HepG2 (cell line): ENCODE data around the gene USP36. TPM values are rescaled to one million over a fixed set of nuclear protein-coding genes. Genes with fewer than 3 reads are reported as not detected.

Experiments used
- BRD4 ChIP-seq: sonication (generic); formaldehyde crosslinking; IDR thresholded peaks from 2 replicates; pipeline ENCODE4 v1.4.0; 2020; ENCODE audit warnings: missing genetic modification reagents
- ETV5 ChIP-seq: IDR thresholded peaks from 2 replicates; pipeline ENCODE4 v1.6.1; 2018; ENCODE audit warnings: missing biosample characterization, missing genetic modification reagents, inconsistent platforms, borderline replicate concordance
- FOXA1 ChIP-seq, 2 experiments: fragments of 450-650 bp in 1 of 2; sonication (generic) in 1 of 2; formaldehyde crosslinking in 1 of 2; IDR thresholded peaks; 2 replicates each; pipeline versions ENCODE4 v1.4.0 to v1.6.1; 2016 to 2020; ENCODE audit warnings: missing genetic modification reagents in 1 of 2
- GATAD2A ChIP-seq: IDR thresholded peaks from 2 replicates; pipeline ENCODE4 v1.6.1; 2016
- HOXA3 ChIP-seq: sonication (generic); formaldehyde crosslinking; IDR thresholded peaks from 2 replicates; pipeline ENCODE4 v1.5.0; 2020; ENCODE audit warnings: missing genetic modification reagents
- KAT7 ChIP-seq: IDR thresholded peaks from 2 replicates; pipeline ENCODE4 v1.6.1; 2018; ENCODE audit warnings: borderline replicate concordance, missing compliant biosample characterization
- MTA1 ChIP-seq: sonication (generic); formaldehyde crosslinking; IDR thresholded peaks from 2 replicates; pipeline ENCODE4 v1.4.0; 2020; ENCODE audit warnings: missing genetic modification reagents, mild to moderate bottlenecking, borderline replicate concordance
- PHF8 ChIP-seq: sonication (generic); formaldehyde crosslinking; IDR thresholded peaks from 2 replicates; pipeline ENCODE4 v1.5.0; 2020; ENCODE audit warnings: missing genetic modification reagents
- RBFOX2 ChIP-seq: fragments of 200-400 bp; formaldehyde crosslinking; IDR thresholded peaks from 2 replicates; pipeline ENCODE4 v1.6.1; 2017; ENCODE audit warnings: low read depth, mild to moderate bottlenecking, low read length
- RFXAP ChIP-seq: sonication (generic); formaldehyde crosslinking; IDR thresholded peaks from 2 replicates; pipeline ENCODE4 v1.4.0; 2020; ENCODE audit warnings: missing genetic modification reagents, borderline replicate concordance
- SIN3A ChIP-seq: IDR thresholded peaks from 2 replicates; pipeline ENCODE4 v1.6.1; 2011; ENCODE audit warnings: low read depth, mild to moderate bottlenecking, control low read depth, low read length, borderline replicate concordance
- ZNF232 ChIP-seq: sonication (generic); formaldehyde crosslinking; IDR thresholded peaks from 2 replicates; pipeline ENCODE4 v1.4.0; 2020; ENCODE audit warnings: missing genetic modification reagents, borderline replicate concordance
- ZNF331 ChIP-seq: sonication (generic); formaldehyde crosslinking; IDR thresholded peaks from 2 replicates; pipeline ENCODE4 v1.4.0; 2020; ENCODE audit warnings: missing genetic modification reagents
- ZNF350 ChIP-seq: sonication (generic); formaldehyde crosslinking; IDR thresholded peaks from 2 replicates; pipeline ENCODE4 v1.4.0; 2020; ENCODE audit warnings: mild to moderate bottlenecking, low read depth, missing genetic modification reagents, borderline replicate concordance
- ZNF543 ChIP-seq: sonication (generic); formaldehyde crosslinking; IDR thresholded peaks from 2 replicates; pipeline ENCODE4 v1.4.0; 2020; ENCODE audit warnings: mild to moderate bottlenecking, missing genetic modification reagents
- ZNF550 ChIP-seq: sonication (generic); formaldehyde crosslinking; IDR thresholded peaks from 2 replicates; pipeline ENCODE4 v1.4.0; 2020; ENCODE audit warnings: mild to moderate bottlenecking, missing genetic modification reagents, borderline replicate concordance
- polyA plus RNA-seq, 8 experiments: library from polyadenylated mRNA; depleted of rRNA in 3 of 8; stranded (reverse) in 7 of 8; unstranded in 1 of 8; fragments of >200 nt; fragmentation: Illumina TruSeq in 4 of 8; extraction: Trizol in 4 of 8; gene quantifications; 2 replicates each; pipeline versions ENCODE4 v1.2.1 to v1.2.3, GENCODE V29; 2011 to 2016; ENCODE audit warnings: low read depth in 4 of 8, missing spikeins in 1 of 8, mixed read lengths in 1 of 8; ENCODE audit not compliant: insufficient read depth in 1 of 8
- total RNA-seq, 5 experiments: library from RNA; depleted of rRNA; stranded (reverse); fragments of >200 nt; fragmentation: Illumina TruSeq; extraction: Trizol; gene quantifications; 2 replicates each; pipeline ENCODE4 v1.2.3, GENCODE V29; 2016; ENCODE audit warnings: low read depth in 1 of 5
- TF ChIP-seq, protein P1 (sequence below): sonication (generic); formaldehyde crosslinking; IDR thresholded peaks from 2 replicates; pipeline ENCODE4 v1.4.0; 2020; ENCODE audit warnings: missing genetic modification reagents, borderline replicate concordance
- TF ChIP-seq, protein P2 (sequence below): sonication (generic); formaldehyde crosslinking; IDR thresholded peaks from 2 replicates; pipeline ENCODE4 v1.5.0; 2020; ENCODE audit warnings: mild to moderate bottlenecking, missing genetic modification reagents, borderline replicate concordance
- TF ChIP-seq, protein P3 (sequence below): sonication (generic); formaldehyde crosslinking; IDR thresholded peaks from 2 replicates; pipeline ENCODE4 v1.4.0; 2020; ENCODE audit warnings: missing genetic modification reagents; ENCODE audit errors: not compliant biosample characterization
- TF ChIP-seq, protein P4 (sequence below): sonication (generic); formaldehyde crosslinking; IDR thresholded peaks from 2 replicates; pipeline ENCODE4 v1.4.0; 2020; ENCODE audit warnings: missing genetic modification reagents

USP36 gene
- total and polyA plus RNA-seq, 2 of the 13 experiments (the other 11 are each of a cell fraction or from before 2014, with no cell fraction given) = 29.6 to 45.9 TPM

DNA sequence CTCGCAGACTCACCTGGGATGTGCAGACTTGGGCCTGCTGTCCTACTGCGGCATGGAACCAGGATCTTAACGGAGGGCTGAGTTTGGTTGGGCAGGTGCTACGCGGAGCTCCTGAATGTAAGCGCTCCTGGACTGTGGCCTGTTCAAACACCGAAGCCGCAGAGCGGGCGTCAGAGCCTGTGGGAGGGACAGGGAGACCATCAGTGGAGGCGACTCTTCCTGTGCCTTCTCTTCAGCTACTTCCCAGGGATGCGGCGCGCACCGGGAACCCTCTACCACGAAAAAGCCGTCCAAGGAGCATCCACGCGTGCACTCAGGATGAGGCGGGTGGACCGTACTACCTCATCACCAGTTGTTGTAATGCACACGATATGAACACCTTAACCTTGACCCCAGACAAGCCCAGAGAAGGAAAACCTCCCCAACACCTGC lies 2.0 kb downstream of the USP36 start (continued):
- TF ChIP-seq, protein P1, sequence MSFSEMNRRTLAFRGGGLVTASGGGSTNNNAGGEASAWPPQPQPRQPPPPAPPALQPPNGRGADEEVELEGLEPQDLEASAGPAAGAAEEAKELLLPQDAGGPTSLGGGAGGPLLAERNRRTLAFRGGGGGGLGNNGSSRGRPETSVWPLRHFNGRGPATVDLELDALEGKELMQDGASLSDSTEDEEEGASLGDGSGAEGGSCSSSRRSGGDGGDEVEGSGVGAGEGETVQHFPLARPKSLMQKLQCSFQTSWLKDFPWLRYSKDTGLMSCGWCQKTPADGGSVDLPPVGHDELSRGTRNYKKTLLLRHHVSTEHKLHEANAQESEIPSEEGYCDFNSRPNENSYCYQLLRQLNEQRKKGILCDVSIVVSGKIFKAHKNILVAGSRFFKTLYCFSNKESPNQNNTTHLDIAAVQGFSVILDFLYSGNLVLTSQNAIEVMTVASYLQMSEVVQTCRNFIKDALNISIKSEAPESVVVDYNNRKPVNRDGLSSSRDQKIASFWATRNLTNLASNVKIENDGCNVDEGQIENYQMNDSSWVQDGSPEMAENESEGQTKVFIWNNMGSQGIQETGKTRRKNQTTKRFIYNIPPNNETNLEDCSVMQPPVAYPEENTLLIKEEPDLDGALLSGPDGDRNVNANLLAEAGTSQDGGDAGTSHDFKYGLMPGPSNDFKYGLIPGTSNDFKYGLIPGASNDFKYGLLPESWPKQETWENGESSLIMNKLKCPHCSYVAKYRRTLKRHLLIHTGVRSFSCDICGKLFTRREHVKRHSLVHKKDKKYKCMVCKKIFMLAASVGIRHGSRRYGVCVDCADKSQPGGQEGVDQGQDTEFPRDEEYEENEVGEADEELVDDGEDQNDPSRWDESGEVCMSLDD (CRISPR knock-in tag) = no peak
- TF ChIP-seq BRD4 (CRISPR knock-in tag) (peak; percentile 29; the same call in 1 of the 2 replicates), HOXA3 (CRISPR knock-in tag) (peak; percentile 81), SIN3A (0 out of 2 replicates have a peak, but pooled peaks have one; percentile 77), RBFOX2 (0 out of 2 replicates have a peak, but pooled peaks have one; percentile 4), ZNF543 (CRISPR knock-in tag) (no peak), MTA1 (0 out of 2 replicates have a peak, but pooled peaks have one; percentile 52), ZNF232 (peak; percentile 75; the same call in 1 of the 2 replicates), GATAD2A (CRISPR knock-in tag) (peak; percentile 30; the same call in 1 of the 2 replicates), PHF8 (CRISPR knock-in tag) (0 out of 2 replicates have a peak, but pooled peaks have one; percentile 30), KAT7 (CRISPR knock-in tag) (0 out of 2 replicates have a peak, but pooled peaks have one; percentile 30), ZNF331 (CRISPR knock-in tag) (0 out of 2 replicates have a peak, but pooled peaks have one; percentile 28), ETV5 (CRISPR knock-in tag) (peak; percentile 21; the same call in 1 of the 2 replicates), RFXAP (peak; percentile 59; the same call in 1 of the 2 replicates), ZNF350 (CRISPR knock-in tag) (peak; percentile 37), ZNF550 (peak; percentile 85; the same call in 1 of the 2 replicates), FOXA1 (IDR thresholded peaks at IDR 0.05) (no peak), FOXA1 (CRISPR knock-in tag; IDR thresholded peaks at IDR 0.05) (peak; percentile 52; the same call in 1 of the 2 replicates)
- TF ChIP-seq, protein P2, sequence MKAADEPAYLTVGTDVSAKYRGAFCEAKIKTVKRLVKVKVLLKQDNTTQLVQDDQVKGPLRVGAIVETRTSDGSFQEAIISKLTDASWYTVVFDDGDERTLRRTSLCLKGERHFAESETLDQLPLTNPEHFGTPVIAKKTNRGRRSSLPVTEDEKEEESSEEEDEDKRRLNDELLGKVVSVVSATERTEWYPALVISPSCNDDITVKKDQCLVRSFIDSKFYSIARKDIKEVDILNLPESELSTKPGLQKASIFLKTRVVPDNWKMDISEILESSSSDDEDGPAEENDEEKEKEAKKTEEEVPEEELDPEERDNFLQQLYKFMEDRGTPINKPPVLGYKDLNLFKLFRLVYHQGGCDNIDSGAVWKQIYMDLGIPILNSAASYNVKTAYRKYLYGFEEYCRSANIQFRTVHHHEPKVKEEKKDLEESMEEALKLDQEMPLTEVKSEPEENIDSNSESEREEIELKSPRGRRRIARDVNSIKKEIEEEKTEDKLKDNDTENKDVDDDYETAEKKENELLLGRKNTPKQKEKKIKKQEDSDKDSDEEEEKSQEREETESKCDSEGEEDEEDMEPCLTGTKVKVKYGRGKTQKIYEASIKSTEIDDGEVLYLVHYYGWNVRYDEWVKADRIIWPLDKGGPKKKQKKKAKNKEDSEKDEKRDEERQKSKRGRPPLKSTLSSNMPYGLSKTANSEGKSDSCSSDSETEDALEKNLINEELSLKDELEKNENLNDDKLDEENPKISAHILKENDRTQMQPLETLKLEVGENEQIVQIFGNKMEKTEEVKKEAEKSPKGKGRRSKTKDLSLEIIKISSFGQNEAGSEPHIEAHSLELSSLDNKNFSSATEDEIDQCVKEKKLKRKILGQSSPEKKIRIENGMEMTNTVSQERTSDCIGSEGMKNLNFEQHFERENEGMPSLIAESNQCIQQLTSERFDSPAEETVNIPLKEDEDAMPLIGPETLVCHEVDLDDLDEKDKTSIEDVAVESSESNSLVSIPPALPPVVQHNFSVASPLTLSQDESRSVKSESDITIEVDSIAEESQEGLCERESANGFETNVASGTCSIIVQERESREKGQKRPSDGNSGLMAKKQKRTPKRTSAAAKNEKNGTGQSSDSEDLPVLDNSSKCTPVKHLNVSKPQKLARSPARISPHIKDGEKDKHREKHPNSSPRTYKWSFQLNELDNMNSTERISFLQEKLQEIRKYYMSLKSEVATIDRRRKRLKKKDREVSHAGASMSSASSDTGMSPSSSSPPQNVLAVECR (CRISPR knock-in tag) = peak; percentile 70; the same call in 1 of the 2 replicates
- TF ChIP-seq, protein P3, sequence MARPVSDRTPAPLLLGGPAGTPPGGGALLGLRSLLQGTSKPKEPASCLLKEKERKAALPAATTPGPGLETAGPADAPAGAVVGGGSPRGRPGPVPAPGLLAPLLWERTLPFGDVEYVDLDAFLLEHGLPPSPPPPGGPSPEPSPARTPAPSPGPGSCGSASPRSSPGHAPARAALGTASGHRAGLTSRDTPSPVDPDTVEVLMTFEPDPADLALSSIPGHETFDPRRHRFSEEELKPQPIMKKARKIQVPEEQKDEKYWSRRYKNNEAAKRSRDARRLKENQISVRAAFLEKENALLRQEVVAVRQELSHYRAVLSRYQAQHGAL = peak; percentile 53
- TF ChIP-seq, protein P4, sequence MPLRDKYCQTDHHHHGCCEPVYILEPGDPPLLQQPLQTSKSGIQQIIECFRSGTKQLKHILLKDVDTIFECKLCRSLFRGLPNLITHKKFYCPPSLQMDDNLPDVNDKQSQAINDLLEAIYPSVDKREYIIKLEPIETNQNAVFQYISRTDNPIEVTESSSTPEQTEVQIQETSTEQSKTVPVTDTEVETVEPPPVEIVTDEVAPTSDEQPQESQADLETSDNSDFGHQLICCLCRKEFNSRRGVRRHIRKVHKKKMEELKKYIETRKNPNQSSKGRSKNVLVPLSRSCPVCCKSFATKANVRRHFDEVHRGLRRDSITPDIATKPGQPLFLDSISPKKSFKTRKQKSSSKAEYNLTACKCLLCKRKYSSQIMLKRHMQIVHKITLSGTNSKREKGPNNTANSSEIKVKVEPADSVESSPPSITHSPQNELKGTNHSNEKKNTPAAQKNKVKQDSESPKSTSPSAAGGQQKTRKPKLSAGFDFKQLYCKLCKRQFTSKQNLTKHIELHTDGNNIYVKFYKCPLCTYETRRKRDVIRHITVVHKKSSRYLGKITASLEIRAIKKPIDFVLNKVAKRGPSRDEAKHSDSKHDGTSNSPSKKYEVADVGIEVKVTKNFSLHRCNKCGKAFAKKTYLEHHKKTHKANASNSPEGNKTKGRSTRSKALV = peak; percentile 83; the same call in 1 of the 2 replicates
